B cell (primary cell): ENCODE measurements around the gene STX8. TPM values are rescaled to one million over a fixed set of nuclear protein-coding genes. Genes with fewer than 3 reads are reported as not detected.

ENCODE experiments used
- ATAC-seq: fragments of 200-7000 bp; cut with Tn5 transposase; one replicate; pipeline ENCODE4 v1.10.0; 2021; ENCODE audit warnings: low read depth, mild to moderate bottlenecking, moderate number of reproducible peaks, moderate library complexity
- CTCF ChIA-PET: fragments of 350-600 bp; sonication (Branson Sonifier 250); formaldehyde crosslinking; loops from one replicate; lab custom pipeline; 2021; ENCODE audit warnings: antibody characterized with exemption, inconsistent platforms; lab: Charles Lee
- POLR2A ChIA-PET: fragments of 350-600 bp; sonication (Branson Sonifier 250); formaldehyde crosslinking; loops from one replicate; lab custom pipeline; 2021; ENCODE audit warnings: antibody characterized with exemption; lab: Charles Lee
- DNase-seq: peaks from one replicate; pipeline ENCODE4 v3.0.0; 2013
- H2AFZ ChIP-seq: 2 replicates; pipeline ENCODE4 v1.6.1; 2012; ENCODE audit warnings: mild to moderate bottlenecking, low read depth, low read length; ENCODE audit not compliant: insufficient read depth, poor library complexity, severe bottlenecking
- H3K27ac ChIP-seq, 2 donors: 1 replicate in 1 of 2; 2 replicates in 1 of 2; pipeline ENCODE4 v1.5.1; 2012 to 2013; ENCODE audit warnings: low read length in 2 of 2, mild to moderate bottlenecking in 2 of 2, moderate library complexity in 1 of 2
- H3K27me3 ChIP-seq, 4 experiments: fragments of 200-600 bp in 1 of 4; sonication (generic) in 1 of 4; replicated peaks in 1 of 4; 1 replicate in 2 of 4; 2 replicates in 2 of 4; pipeline versions ENCODE4 v1.6.1 to v1.7.0; 2013 to 2016; ENCODE audit warnings: low read length in 3 of 4, mild to moderate bottlenecking in 2 of 4, mixed read lengths in 1 of 4, moderate library complexity in 1 of 4; ENCODE audit not compliant: insufficient read depth in 4 of 4, control insufficient read depth in 3 of 4; ENCODE audit errors: control extremely low read depth in 1 of 4
- H3K36me3 ChIP-seq, 2 experiments: replicated peaks in 1 of 2; 1 replicate in 1 of 2; 2 replicates in 1 of 2; pipeline versions ENCODE4 v1.6.1 to v1.7.1; 2013; ENCODE audit warnings: low read length in 1 of 2; ENCODE audit not compliant: insufficient read depth in 2 of 2, control insufficient read depth in 1 of 2; ENCODE audit errors: control extremely low read depth in 1 of 2, extremely low read depth in 1 of 2
- H3K4me1 ChIP-seq, 2 donors: fragments of 200-600 bp in 1 of 2; sonication (generic) in 1 of 2; 1 replicate in 1 of 2; 2 replicates in 1 of 2; pipeline versions ENCODE4 v1.5.1 to v1.6.1; 2013 to 2017; ENCODE audit warnings: low read length in 2 of 2; ENCODE audit not compliant: control insufficient read depth in 2 of 2, insufficient read depth in 2 of 2
- H3K4me2 ChIP-seq: replicated peaks from 2 replicates; pipeline ENCODE3; 2012; ENCODE audit warnings: mild to moderate bottlenecking, low read depth, low read length; ENCODE audit not compliant: poor library complexity, severe bottlenecking
- H3K4me3 ChIP-seq, 5 experiments: fragments of 200-600 bp in 1 of 5; sonication (generic) in 1 of 5; 1 replicate in 3 of 5; 2 replicates in 2 of 5; pipeline versions ENCODE4 v1.5.1 to v1.7.0; 2011 to 2016; ENCODE audit warnings: low read length in 4 of 5, mild to moderate bottlenecking in 4 of 5, low read depth in 2 of 5, control low read depth in 1 of 5, moderate library complexity in 1 of 5; ENCODE audit not compliant: insufficient read depth in 1 of 5; ENCODE audit errors: control extremely low read depth in 1 of 5, extremely low read depth in 1 of 5
- H3K79me2 ChIP-seq: fragments of 200-600 bp; sonication (generic); one replicate; pipeline ENCODE4 v1.6.0; 2016; ENCODE audit warnings: low read length; ENCODE audit not compliant: control insufficient read depth, insufficient read depth
- H3K9ac ChIP-seq: fragments of 200-600 bp; sonication (generic); 2 replicates; pipeline ENCODE4 v1.6.1; 2017; ENCODE audit warnings: mild to moderate bottlenecking, low read length, moderate library complexity
- H3K9me3 ChIP-seq, 3 donors: one replicate each; pipeline versions ENCODE4 v1.6.1 to v1.7.1; 2013; ENCODE audit warnings: low read length in 2 of 3; ENCODE audit not compliant: control insufficient read depth in 2 of 3, insufficient read depth in 1 of 3; ENCODE audit errors: control extremely low read depth in 1 of 3
- H4K20me1 ChIP-seq: 2 replicates; pipeline ENCODE4 v1.6.0; 2012; ENCODE audit warnings: mild to moderate bottlenecking, low read length; ENCODE audit not compliant: insufficient read depth, control insufficient read depth, poor library complexity, severe bottlenecking
- H3K27ac Mint-ChIP-seq: one replicate; pipeline ENCODE4 v1.8.0; 2021; ENCODE audit warnings: mixed read lengths
- H3K27me3 Mint-ChIP-seq: one replicate; pipeline ENCODE4 v1.8.0; 2021; ENCODE audit warnings: mixed read lengths
- H3K4me1 Mint-ChIP-seq: one replicate; pipeline ENCODE4 v1.8.0; 2021; ENCODE audit warnings: mixed read lengths
- H3K4me3 Mint-ChIP-seq: one replicate; pipeline ENCODE4 v1.8.0; 2021; ENCODE audit warnings: mixed read lengths
- H3K9me3 Mint-ChIP-seq: one replicate; pipeline ENCODE4 v1.8.0; 2022; ENCODE audit warnings: mixed read lengths; ENCODE audit not compliant: insufficient read depth
- CTCF ChIP-seq: fragments of 200-600 bp; IDR thresholded peaks from one replicate; pipeline ENCODE4 v1.8.0; 2022; ENCODE audit warnings: antibody characterized with exemption, mild to moderate bottlenecking
- EZH2 ChIP-seq: IDR thresholded peaks from 2 replicates; pipeline ENCODE4 v1.6.1; 2012; ENCODE audit warnings: borderline replicate concordance, low read depth, mild to moderate bottlenecking, moderate library complexity, low read length; ENCODE audit not compliant: insufficient read depth, poor library complexity, severe bottlenecking
- WGBS: methylation state at CpG from one replicate; pipeline ENCODE4 v1.1.5; 2013; ENCODE audit warnings: missing lambda C conversion rate; ENCODE audit not compliant: insufficient coverage; 5-methylcytosine and 5-hydroxymethylcytosine counted together
- intact Hi-C: fragments of 100-400 bp; cut with micrococcal nuclease; formaldehyde crosslinking; loops from one replicate; pipeline ENCODE4 v1.10.0; 2022
- polyA plus RNA-seq: library from polyadenylated mRNA; depleted of rRNA; stranded (reverse); fragments of >200 nt; gene quantifications from 2 replicates; pipeline ENCODE4 v1.2.3, GENCODE V29; 2012
- total RNA-seq, 2 donors: library from RNA; stranded (reverse); fragments of 120-200 nt in 1 of 2; gene quantifications; 1 replicate in 1 of 2; 2 replicates in 1 of 2; pipeline versions ENCODE4 v1.2.3 to v1.2.4, GENCODE V29; 2013 to 2022

STX8 gene
- total and polyA plus RNA-seq, 2 donors (not counting 1 experiment from before 2014, with no cell fraction given) = 35.8 to 61.5 TPM

DNA sequence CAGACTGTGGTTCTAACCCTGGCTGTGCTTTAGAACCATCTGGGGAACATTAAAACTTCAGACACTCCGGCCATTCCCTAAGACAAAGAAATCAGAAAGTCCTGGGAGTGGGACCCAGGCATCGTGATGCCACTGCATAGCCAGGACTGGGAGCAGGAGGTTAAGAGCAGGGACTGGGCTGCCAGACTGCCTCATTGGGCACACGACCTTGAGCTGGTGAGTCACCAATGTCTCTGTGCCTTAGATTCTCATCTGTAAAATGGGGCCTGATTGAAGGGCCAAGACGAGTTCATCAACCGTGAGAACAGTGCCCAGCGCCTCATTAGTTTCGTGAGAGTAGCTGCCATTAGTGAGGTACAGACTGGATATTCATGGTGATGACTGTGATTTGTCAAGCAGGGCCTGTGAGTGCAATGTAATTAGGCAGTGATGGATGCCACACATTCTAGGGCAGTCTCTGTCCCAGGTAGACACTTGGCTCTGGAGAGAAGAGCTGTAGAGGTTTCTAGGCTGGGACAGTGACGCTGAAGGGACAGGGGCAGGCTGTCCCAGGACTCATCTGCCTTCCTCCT is 357.5 kb downstream of the STX8 start:
- ChIA-PET CTCF (interaction anchor here (0.6 kb wide), 1 partner anchor 478 kb away, joined by 4 read pairs; no protein-coding TSS in a partner anchor), POLR2A (no interaction called here)
- H3K36me3 ChIP-seq = no peaks in the 10 kb centered on the region
- H3K4me1 ChIP-seq = no peaks in the 10 kb centered on the region
- ATAC-seq (no peak), DNase-seq (no peak)
- H3K4me2 ChIP-seq = no peak overlapping the region
- no peaks in the 10 kb centered on the region for H4K20me1 ChIP-seq
- Mint-ChIP-seq H3K9me3 (peaks cover 8% of the 10 kb centered on the region), H3K4me3 (no peak overlapping the region), H3K27me3 (peaks cover 3% of the 10 kb centered on the region), H3K27ac (no peak overlapping the region), H3K4me1 (no peaks in the 10 kb centered on the region)
- H3K79me2 ChIP-seq = no peaks in the 10 kb centered on the region
- H3K27ac ChIP-seq = no peak overlapping the region
- intact Hi-C loops = no loop called here
- no peak overlapping the region for H3K9ac ChIP-seq
- TF ChIP-seq EZH2 (no peak), CTCF (no peak)
- H3K9me3 ChIP-seq = peaks cover 2 to 19% (median 15%) of the 10 kb centered on the region in 3 donors
- WGBS = 95% methylated on average over 7 of the region's 8 CpGs
- no peak overlapping the region for H3K4me3 ChIP-seq
- H2AFZ ChIP-seq = no peak overlapping the region
- no peaks in the 10 kb centered on the region for H3K27me3 ChIP-seq

GRCh38 chr17:9217151-9218056 is 358.2 kb downstream of the STX8 start:
- POLR2A ChIA-PET = no interaction called here

More at GRCh38 chr17:9217151-9218056, 358.2 kb downstream of the STX8 start:
- no peak for DNase-seq
- 86% methylated on average over 2 of the region's 5 CpGs for WGBS
- Mint-ChIP-seq H3K27ac (no peak overlapping the region), H3K9me3 (peaks cover 8% of the 10 kb centered on the region), H3K4me1 (no peaks in the 10 kb centered on the region), H3K27me3 (peaks cover 3% of the 10 kb centered on the region), H3K4me3 (no peak overlapping the region)
- H3K27me3 ChIP-seq = no peaks in the 10 kb centered on the region
- H2AFZ ChIP-seq = no peak overlapping the region
- TF ChIP-seq EZH2 (no peak), CTCF (no peak)
- H3K4me1 ChIP-seq = no peaks in the 10 kb centered on the region
- no peaks in the 10 kb centered on the region for H4K20me1 ChIP-seq
- peaks cover 2 to 19% (median 15%) of the 10 kb centered on the region in 3 donors for H3K9me3 ChIP-seq
- CTCF ChIA-PET = no interaction called here
- no peaks in the 10 kb centered on the region for H3K79me2 ChIP-seq
- no peaks in the 10 kb centered on the region for H3K36me3 ChIP-seq
- ATAC-seq = no peak
- H3K4me3 ChIP-seq = no peak overlapping the region
- H3K27ac ChIP-seq = no peak overlapping the region
- H3K9ac ChIP-seq = no peak overlapping the region
- intact Hi-C loops = no loop called here
- no peak overlapping the region for H3K4me2 ChIP-seq
